Activated T-cell treated with anti-CD3 and anti-CD28 coated beads, Interleukin-2, amount 50 U/mL, for 48 hours (primary cell): Measurements from ENCODE around the gene GPLD1.
"Not testable (repeated sequence)": the region's sequence is repeated elsewhere in the genome, so short reads cannot be mapped to it uniquely, and the experiment has no call there.

ENCODE experiments used
- DNase-seq, 2 experiments: peaks; one replicate each; pipeline ENCODE4 v3.0.0-alpha.2; 2020

GPLD1 gene

DNA sequence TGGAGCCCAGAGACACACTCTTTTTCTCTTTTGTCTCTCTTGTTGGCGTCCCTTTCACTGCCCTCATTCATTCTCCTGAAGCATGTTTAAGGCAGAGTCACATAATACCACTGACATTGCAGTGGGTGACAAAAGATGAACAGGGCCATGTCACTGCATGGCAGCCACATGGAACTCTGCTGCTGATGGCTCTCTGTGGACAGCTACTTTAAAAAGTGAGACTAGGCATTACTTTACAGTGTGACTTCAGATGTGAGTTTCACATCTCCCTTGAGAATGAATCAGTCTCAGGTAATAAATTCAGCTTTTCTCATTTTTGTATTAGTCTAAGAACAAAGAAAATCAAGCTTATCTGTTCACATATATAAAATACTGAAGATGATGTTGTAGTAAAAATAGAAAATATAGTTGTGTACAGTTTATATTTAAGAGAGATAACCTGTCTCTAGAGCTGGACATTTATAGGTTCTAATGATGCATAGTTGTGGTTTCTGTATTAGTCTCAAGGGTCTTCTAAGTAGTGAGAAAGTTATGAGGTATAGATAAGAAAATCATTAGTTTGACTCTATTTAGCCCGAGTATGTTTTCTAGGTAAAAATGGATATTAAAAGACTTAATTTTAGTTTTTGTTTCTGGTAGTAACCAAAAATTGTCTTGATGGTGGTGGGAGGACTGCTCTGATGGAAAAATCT lies 80.5 kb downstream of the GPLD1 start:
- no peak for DNase-seq

DNA sequence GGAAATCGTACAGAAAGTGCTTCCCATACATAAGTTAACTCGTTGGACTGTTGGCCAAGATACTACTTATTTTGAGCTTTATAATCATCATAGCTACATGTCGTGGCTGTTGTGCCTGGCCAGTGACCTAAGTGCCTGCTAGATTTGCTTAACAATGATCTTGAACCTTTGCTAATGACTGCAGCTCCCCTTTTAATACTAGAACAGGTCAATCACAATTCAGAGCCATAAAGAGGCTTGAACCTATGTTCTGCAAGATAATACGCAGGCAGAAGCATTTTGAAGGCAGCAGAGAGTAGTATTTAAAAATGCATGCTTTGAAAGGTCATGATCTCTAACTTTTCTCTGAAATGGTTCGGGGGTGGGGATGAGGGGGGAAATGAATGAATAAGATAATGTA lies 84.1 kb downstream of the GPLD1 start:
- DNase-seq = no peak

- no peak for DNase-seq
These were observed 85.9 kb downstream of the GPLD1 start for GRCh38 chr6:24403501-24403824.

- peak; percentile 79 to 86 for DNase-seq
These were observed 86.5 kb downstream of the GPLD1 start, which contains the start of gene MRS2 for GRCh38 chr6:24402697-24403500. TSS of gene MRS2 (plus strand) at chr6:24402936. CDS start at chr6:24403047, 111 bp downstream.

DNA sequence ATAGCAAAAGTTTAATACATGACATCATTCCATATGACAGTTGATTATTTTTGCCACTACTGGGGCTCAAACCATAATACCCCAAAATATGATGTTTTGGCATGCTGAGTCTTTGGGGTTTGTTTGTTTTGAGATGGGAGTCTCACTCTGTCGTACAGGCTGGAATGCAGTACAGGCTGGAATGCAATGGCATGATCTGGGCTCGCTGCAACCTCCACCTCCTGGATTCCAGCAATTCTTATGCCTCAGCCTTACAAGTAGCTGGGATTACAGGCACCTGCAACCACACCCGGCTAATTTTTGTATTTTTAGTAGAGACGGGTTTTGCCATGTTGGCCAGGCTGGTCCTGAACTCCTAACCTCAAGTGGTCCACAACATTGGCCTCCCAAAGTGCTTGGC lies 87.9 kb downstream of the GPLD1 start:
- DNase-seq = no peak

- DNase-seq = not testable (repeated sequence)
These were observed 89.0 kb downstream of the GPLD1 start for GRCh38 chr6:24400045-24401039.

DNA sequence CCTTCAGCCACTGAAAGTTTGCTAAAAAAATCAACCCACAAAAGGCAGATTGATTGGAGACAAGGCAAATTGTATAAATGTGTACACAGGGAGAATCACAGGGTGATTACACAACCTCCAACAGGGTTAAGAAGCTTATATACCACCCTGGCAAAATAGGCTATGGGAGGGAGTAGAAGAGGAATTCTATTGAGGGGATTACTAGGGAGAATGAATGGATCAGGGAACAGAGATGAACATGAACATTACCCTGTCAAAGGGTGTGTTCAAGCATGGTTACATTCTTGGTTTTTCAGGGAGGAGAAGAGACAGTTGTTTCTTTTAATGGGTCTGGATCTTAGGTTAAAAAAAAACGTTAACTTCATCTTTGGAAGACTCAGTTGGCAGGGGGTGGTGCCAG lies 91.7 kb downstream of the GPLD1 start:
- no peak for DNase-seq

DNA sequence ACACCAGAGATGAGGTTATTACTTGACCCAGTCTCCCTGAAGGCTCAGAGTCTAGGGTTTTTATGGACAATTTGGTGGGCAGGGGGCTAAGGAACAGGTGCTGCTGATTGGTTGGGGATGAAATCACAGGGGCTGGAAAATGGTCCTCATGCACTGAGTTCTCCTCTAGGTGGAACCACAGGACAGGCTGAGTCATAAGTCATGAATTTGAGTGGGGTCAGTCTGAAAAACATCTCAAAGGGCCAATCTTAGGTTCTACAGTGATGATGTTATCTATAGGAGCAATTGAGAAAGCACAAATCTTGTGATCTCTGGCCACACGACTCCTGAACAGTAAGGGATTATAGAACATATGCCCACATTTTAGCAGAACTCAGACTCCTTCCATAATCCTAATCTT lies 92.6 kb downstream of the GPLD1 start:
- no peak for DNase-seq

DNA sequence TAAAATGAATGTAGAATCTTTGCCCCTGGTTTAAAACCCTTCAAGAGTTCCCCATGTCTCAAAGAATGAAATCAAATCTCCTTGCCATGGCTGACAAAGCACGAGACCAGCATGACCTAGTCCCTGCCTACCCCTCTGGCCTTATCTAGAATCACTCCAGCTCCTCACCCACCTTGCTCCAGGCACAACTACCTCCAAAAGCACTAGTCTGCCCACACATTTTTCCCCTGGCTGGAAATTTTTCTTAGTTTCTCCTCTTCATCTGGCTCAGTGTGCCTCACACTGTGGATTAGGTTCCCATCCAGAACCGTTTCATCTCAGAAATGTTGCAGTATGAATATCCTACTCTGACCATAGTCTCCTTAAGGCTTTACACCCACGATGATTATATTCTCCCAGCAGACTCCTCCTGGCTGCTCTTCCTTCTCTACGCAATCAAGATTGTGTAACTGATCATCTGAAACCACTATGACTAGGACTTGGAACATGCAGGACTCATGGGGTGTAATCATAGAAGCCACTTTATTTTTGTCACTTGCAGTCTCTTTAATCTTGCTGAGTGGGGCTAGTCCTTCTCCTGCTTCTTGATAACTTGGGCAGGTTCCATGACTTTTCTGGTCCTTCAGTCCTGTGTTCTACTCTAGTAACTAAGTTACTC lies 94.5 kb downstream of the GPLD1 start:
- no peak for DNase-seq

DNA sequence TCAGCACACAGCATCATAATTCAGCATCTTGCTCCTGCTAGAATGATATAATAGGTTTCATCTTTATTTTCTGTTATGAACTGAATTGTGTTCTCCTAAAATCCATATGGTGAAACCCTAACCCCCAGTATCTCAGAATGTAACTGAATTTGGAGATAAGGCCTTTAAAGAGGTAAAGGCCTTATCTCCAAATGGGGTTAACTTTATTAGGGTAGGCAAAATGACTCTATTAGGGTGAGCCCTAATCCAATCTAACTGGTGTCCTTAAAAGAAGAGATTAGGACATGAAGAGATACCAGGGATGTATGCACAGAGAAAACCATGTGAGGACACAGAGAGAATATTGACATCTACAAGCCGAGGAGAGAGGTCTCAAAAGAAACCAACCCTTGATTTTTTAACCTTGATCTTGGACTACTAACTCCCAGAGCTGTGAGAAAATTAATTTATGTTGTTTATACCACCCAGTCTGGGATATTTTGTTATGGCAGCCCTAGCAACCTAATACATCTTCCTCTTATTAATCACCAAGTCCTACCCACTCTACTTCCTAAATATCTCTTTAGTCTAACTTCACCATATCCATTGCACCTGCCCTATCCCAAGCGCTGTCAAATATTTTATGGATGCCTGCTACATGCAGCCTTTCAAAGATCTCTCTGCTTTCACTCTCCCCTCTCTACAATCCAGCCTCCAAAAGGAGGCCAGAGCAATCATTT lies 95.2 kb downstream of the GPLD1 start:
- DNase-seq = no peak

- no peak for DNase-seq
These were observed 97.5 kb downstream of the GPLD1 start for GRCh38 chr6:24391756-24392405.

- DNase-seq = no peak
These were observed 98.2 kb downstream of the GPLD1 start for GRCh38 chr6:24391208-24391607.

DNA sequence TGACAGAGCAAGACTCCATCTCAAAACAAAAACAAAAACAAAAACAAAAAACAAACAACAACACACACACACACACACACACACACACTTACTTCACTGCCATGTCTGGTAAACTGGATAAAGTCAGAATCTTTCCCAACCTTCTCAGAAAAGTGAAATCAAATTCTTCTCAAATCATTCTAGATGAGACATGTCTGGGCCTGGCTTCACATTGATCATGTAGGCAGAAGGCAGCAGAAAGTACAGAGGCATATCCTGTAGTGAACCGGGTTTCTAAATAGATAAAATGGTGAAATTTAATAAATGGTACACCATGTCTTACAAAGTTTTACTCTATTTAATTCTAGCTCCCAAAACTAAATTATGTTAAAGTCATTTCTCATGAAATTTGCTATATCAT lies 101.6 kb downstream of the GPLD1 start:
- no peak for DNase-seq

DNA sequence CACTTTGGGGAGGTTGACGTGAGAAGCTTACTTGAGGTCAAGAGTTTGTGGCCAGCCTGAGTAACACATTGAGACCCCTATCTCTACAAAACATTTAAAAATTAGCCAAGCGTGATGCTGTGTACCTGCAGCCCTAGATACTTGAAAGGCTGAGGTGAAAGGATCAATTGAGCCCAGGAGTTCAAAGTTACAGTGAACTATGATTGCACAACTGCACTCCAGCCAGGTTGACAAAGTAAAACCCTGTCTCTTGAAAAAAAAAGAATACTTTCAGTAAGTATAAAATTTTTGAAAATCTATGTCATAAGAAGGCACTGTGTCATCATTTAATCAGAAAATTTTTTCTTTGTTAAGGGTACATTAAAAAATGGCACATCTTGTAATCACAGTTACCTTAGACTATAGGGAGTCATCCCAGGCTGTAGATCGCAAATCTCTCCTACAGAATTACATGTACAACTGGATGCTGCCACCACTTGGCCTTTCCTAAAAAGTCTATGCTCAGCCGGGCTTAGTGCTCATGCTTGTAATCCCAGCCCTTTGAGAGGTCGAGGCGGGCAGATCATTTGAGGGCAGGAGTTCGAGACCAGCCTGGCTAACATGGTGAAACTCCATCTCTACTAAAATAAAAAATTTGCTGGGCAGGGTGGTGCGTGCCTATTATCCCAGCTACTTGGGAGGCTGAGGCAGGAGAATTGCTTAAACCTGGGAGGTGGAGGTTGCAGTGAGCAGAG lies 103.7 kb downstream of the GPLD1 start:
- no peak for DNase-seq

GRCh38 chr6:24384369-24385130 lies 104.8 kb downstream of the GPLD1 start:
- DNase-seq = not testable (repeated sequence)

GRCh38 chr6:24382891-24383494 lies 106.4 kb downstream of the GPLD1 start:
- DNase-seq = not testable (repeated sequence)

DNA sequence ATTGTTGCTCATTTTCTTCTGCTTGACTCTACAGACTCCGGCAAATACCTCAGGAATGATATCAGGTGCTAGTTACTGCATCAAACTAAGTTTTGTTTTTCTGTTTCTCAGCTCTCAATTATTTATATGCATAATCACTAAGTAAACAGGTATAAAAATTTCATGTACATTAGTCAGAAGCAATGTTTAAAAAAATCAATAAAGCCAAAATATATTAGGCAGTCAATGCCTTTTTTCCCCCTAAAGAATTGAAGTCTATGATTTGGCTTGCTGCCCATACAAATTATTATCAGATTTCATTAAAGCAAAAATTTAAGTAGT lies 107.2 kb downstream of the GPLD1 start:
- DNase-seq = no peak

DNA sequence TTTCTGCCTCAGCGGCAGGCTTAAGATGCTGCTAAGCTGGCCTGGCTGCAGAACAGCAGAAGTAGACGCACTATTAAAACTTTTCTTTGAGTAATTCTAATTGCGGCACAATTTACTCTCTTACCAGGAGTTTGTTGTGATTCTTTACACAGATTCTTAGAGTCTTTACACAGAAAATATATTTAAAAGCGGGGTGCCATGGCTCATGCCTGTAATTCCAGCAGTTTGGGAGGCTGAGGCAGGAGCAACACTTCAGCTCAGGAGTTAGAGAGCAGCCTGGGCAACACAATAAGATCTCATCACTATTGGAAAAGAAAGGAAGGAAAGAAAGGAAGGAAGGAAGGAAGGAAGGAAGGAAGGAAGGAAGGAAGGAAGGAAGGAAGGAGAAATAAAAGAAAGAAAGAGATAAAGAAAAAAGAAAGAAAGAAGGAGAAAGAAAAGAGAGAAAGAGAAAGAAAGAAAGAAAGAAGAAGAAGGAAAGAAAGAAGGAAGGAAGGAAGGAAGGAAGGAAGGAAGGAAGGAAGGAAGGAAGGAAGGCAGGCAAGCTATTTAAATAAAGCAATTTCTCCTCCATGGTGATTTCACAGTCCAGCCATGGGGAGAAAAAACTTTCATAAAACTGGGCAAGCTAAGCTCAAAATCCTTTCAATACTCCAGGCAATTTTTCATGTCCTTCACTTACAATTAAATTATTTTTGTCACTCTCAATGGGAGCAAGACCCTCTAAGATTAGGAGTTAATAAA lies 107.7 kb downstream of the GPLD1 start:
- DNase-seq = no peak
